Fibroblast of lung (primary cell): Measurements from ENCODE around the gene CDC25C. TPM values are rescaled to one million over a fixed set of nuclear protein-coding genes. Genes with fewer than 3 reads are reported as not detected.

Experiments used
- DNase-seq, 2 donors: peaks; one replicate each; pipeline versions ENCODE4 v3.0.0 to v3.0.0-alpha.2; 2010; ENCODE audit warnings: low read depth in 2 of 2
- H2AFZ ChIP-seq: 2 replicates; pipeline ENCODE4 v1.5.1; 2012; ENCODE audit warnings: low read length, control low read depth, inconsistent platforms
- H3K27ac ChIP-seq: 2 replicates; pipeline ENCODE4 v1.5.1; 2011; ENCODE audit warnings: low read length, control low read depth; ENCODE audit not compliant: insufficient read depth
- H3K27me3 ChIP-seq: 2 replicates; pipeline ENCODE4 v1.5.1; 2011; ENCODE audit warnings: mild to moderate bottlenecking, low read length; ENCODE audit not compliant: control insufficient read depth, insufficient read depth
- H3K36me3 ChIP-seq: 2 replicates; pipeline ENCODE4 v1.5.1; 2011; ENCODE audit warnings: low read length; ENCODE audit not compliant: control insufficient read depth, insufficient read depth
- H3K4me1 ChIP-seq: 2 replicates; pipeline ENCODE4 v1.5.1; 2011; ENCODE audit warnings: low read length; ENCODE audit not compliant: control insufficient read depth, insufficient read depth; ENCODE audit errors: extremely low read depth
- H3K4me2 ChIP-seq: 2 replicates; pipeline ENCODE4 v1.5.1; 2011; ENCODE audit warnings: low read length, control low read depth; ENCODE audit not compliant: insufficient read depth; ENCODE audit errors: extremely low read depth
- H3K4me3 ChIP-seq, 4 experiments: fragments of 200-600 bp in 1 of 4; sonication (generic) in 1 of 4; replicated peaks in 1 of 4; 2 replicates each; pipeline ENCODE4 v1.5.1; 2011 to 2016; ENCODE audit warnings: low read length in 4 of 4, low read depth in 3 of 4, mild to moderate bottlenecking in 3 of 4, control low read depth in 2 of 4, inconsistent platforms in 1 of 4, mixed read lengths in 1 of 4; ENCODE audit not compliant: insufficient read depth in 1 of 4; ENCODE audit errors: control extremely low read depth in 1 of 4
- H3K79me2 ChIP-seq: 2 replicates; pipeline ENCODE4 v1.5.1; 2012; ENCODE audit warnings: mild to moderate bottlenecking, low read length, inconsistent platforms; ENCODE audit not compliant: control insufficient read depth, insufficient read depth
- H3K9ac ChIP-seq: 2 replicates; pipeline ENCODE4 v1.5.1; 2011; ENCODE audit warnings: mild to moderate bottlenecking, low read length, control low read depth; ENCODE audit not compliant: insufficient read depth
- H3K9me3 ChIP-seq: 2 replicates; pipeline ENCODE4 v1.5.1; 2012; ENCODE audit warnings: low read depth, low read length; ENCODE audit not compliant: control insufficient read depth, insufficient read depth
- H4K20me1 ChIP-seq: 2 replicates; pipeline ENCODE4 v1.5.1; 2011; ENCODE audit warnings: low read length; ENCODE audit not compliant: control insufficient read depth, insufficient read depth; ENCODE audit errors: extremely low read depth
- EZH2 ChIP-seq: IDR thresholded peaks from 2 replicates; pipeline ENCODE4 v1.5.1; 2012; ENCODE audit warnings: low read length, control low read depth, mild to moderate bottlenecking; ENCODE audit errors: missing control alignments
- polyA plus RNA-seq, 2 donors: library from polyadenylated mRNA; depleted of rRNA in 1 of 2; stranded (reverse) in 1 of 2; unstranded in 1 of 2; fragments of >200 nt; gene quantifications; 2 replicates each; pipeline ENCODE4 v1.2.1, GENCODE V29; 2011 to 2012; ENCODE audit warnings: missing spikeins in 1 of 2
- total RNA-seq: library from RNA; depleted of rRNA; stranded (reverse); fragments of >200 nt; gene quantifications from 2 replicates; pipeline ENCODE4 v1.2.1, GENCODE V29; 2014
- TF ChIP-seq, protein P1 (sequence below), 2 donors: IDR thresholded peaks in 1 of 2; conservative IDR thresholded peaks in 1 of 2; 1 replicate in 1 of 2; 2 replicates in 1 of 2; pipeline ENCODE4 v1.5.1; 2011 to 2012; ENCODE audit warnings: low read length in 2 of 2, control low read depth in 1 of 2, inconsistent platforms in 1 of 2, low read depth in 1 of 2, mild to moderate bottlenecking in 1 of 2

CDC25C gene
- total and polyA plus RNA-seq, 2 donors (not counting 1 experiment from before 2014, with no cell fraction given): 2.4 to 3.0 TPM

- Histone ChIP-seq H3K36me3 (no peaks in the 10 kb centered on the region), H3K9ac (no peak overlapping the region), H3K27me3 (peaks cover 7% of the 10 kb centered on the region), H2AFZ (no peak overlapping the region), H3K4me2 (no peak overlapping the region), H3K79me2 (no peaks in the 10 kb centered on the region), H3K4me1 (no peaks in the 10 kb centered on the region), H3K27ac (no peak overlapping the region), H4K20me1 (no peaks in the 10 kb centered on the region), H3K9me3 (no peaks in the 10 kb centered on the region), H3K4me3 (no peak overlapping the region)
- TF ChIP-seq, protein P1, sequence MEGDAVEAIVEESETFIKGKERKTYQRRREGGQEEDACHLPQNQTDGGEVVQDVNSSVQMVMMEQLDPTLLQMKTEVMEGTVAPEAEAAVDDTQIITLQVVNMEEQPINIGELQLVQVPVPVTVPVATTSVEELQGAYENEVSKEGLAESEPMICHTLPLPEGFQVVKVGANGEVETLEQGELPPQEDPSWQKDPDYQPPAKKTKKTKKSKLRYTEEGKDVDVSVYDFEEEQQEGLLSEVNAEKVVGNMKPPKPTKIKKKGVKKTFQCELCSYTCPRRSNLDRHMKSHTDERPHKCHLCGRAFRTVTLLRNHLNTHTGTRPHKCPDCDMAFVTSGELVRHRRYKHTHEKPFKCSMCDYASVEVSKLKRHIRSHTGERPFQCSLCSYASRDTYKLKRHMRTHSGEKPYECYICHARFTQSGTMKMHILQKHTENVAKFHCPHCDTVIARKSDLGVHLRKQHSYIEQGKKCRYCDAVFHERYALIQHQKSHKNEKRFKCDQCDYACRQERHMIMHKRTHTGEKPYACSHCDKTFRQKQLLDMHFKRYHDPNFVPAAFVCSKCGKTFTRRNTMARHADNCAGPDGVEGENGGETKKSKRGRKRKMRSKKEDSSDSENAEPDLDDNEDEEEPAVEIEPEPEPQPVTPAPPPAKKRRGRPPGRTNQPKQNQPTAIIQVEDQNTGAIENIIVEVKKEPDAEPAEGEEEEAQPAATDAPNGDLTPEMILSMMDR (conservative IDR thresholded peaks at IDR 0.05 in 1 of 2, IDR thresholded peaks at IDR 0.05 in 1 of 2; ENCODE audit: low read depth in 1 of 2, low read length in 2 of 2): no peak
- no peak for TF ChIP-seq EZH2
- DNase-seq: no peak
These were observed 60.3 kb downstream of the CDC25C start for GRCh38 chr5:138271281-138271680.

- Histone ChIP-seq H3K4me1 (no peaks in the 10 kb centered on the region), H2AFZ (no peak overlapping the region), H3K4me3 (no peak overlapping the region), H3K27ac (no peak overlapping the region), H3K9me3 (no peaks in the 10 kb centered on the region), H3K36me3 (no peaks in the 10 kb centered on the region), H4K20me1 (no peaks in the 10 kb centered on the region), H3K27me3 (peaks cover 2% of the 10 kb centered on the region), H3K9ac (no peak overlapping the region), H3K4me2 (no peak overlapping the region), H3K79me2 (no peaks in the 10 kb centered on the region)
- DNase-seq: no peak
- TF ChIP-seq, protein P1 (conservative IDR thresholded peaks at IDR 0.05 in 1 of 2, IDR thresholded peaks at IDR 0.05 in 1 of 2; ENCODE audit: low read depth in 1 of 2, low read length in 2 of 2): no peak
- no peak for TF ChIP-seq EZH2
These were observed 67.4 kb downstream of the CDC25C start for GRCh38 chr5:138264183-138264582.

GRCh38 chr5:138263581-138263980, 68.0 kb downstream of the CDC25C start:
- H3K27me3 ChIP-seq: peaks cover 2% of the 10 kb centered on the region
- no peak for TF ChIP-seq EZH2
- TF ChIP-seq, protein P1 (conservative IDR thresholded peaks at IDR 0.05 in 1 of 2, IDR thresholded peaks at IDR 0.05 in 1 of 2; ENCODE audit: low read depth in 1 of 2, low read length in 2 of 2): no peak
- H4K20me1 ChIP-seq: no peaks in the 10 kb centered on the region
- H3K4me1 ChIP-seq: no peaks in the 10 kb centered on the region
- H3K4me2 ChIP-seq: no peak overlapping the region
- H3K4me3 ChIP-seq: no peak overlapping the region
- no peaks in the 10 kb centered on the region for H3K9me3 ChIP-seq
- H3K36me3 ChIP-seq: no peaks in the 10 kb centered on the region
- no peak overlapping the region for H2AFZ ChIP-seq
- no peak for DNase-seq
- no peaks in the 10 kb centered on the region for H3K79me2 ChIP-seq
- no peak overlapping the region for H3K9ac ChIP-seq
- H3K27ac ChIP-seq: no peak overlapping the region
